H9 (cell line): ENCODE data around the gene BCL2L1. TPM values are rescaled to one million over a fixed set of nuclear protein-coding genes. Genes with fewer than 3 reads are reported as not detected.

ENCODE experiments used
- DNase-seq: peaks from one replicate; pipeline ENCODE4 v3.0.0-alpha.2; 2017
- H2AFZ ChIP-seq: one replicate; pipeline ENCODE4 v1.6.1; 2013; ENCODE audit warnings: mild to moderate bottlenecking, low read length, control low read depth, moderate library complexity
- H2AK5ac ChIP-seq: 2 replicates; pipeline ENCODE4 v1.6.1; 2013; ENCODE audit warnings: low read length, control low read depth, mixed read lengths; ENCODE audit not compliant: insufficient read length
- H2BK120ac ChIP-seq: one replicate; pipeline ENCODE4 v1.6.1; 2013; ENCODE audit warnings: low read depth, mild to moderate bottlenecking, low read length, control low read depth, inconsistent platforms; ENCODE audit not compliant: poor library complexity, severe bottlenecking
- H2BK12ac ChIP-seq: 2 replicates; pipeline ENCODE4 v1.6.1; 2013; ENCODE audit warnings: low read length, control low read depth, mixed read lengths, low read depth; ENCODE audit not compliant: insufficient read length
- H2BK15ac ChIP-seq: 2 replicates; pipeline ENCODE4 v1.6.1; 2013; ENCODE audit warnings: low read depth, low read length, control low read depth
- H2BK20ac ChIP-seq: one replicate; pipeline ENCODE4 v1.6.1; 2013; ENCODE audit warnings: low read depth, mild to moderate bottlenecking, low read length, control low read depth, inconsistent platforms; ENCODE audit not compliant: poor library complexity, severe bottlenecking
- H2BK5ac ChIP-seq: 2 replicates; pipeline ENCODE4 v1.6.1; 2013; ENCODE audit warnings: low read length, control low read depth, mixed read lengths; ENCODE audit not compliant: insufficient read length
- H3K14ac ChIP-seq: 2 replicates; pipeline ENCODE4 v1.6.1; 2013; ENCODE audit warnings: low read length, control low read depth; ENCODE audit not compliant: insufficient read depth
- H3K18ac ChIP-seq: 2 replicates; pipeline ENCODE4 v1.6.1; 2013; ENCODE audit warnings: low read depth, mild to moderate bottlenecking, mixed read lengths, low read length, control low read depth; ENCODE audit not compliant: insufficient read length
- H3K23ac ChIP-seq: 2 replicates; pipeline ENCODE4 v1.6.1; 2013; ENCODE audit warnings: low read length, control low read depth, mixed read lengths, low read depth; ENCODE audit not compliant: insufficient read length
- H3K23me2 ChIP-seq: 2 replicates; pipeline ENCODE4 v1.6.1; 2013; ENCODE audit warnings: low read depth, mild to moderate bottlenecking, mixed read lengths, low read length, control low read depth; ENCODE audit not compliant: insufficient read length, poor library complexity, severe bottlenecking
- H3K27ac ChIP-seq: 2 replicates; pipeline ENCODE4 v1.5.1; 2013; ENCODE audit warnings: low read length, control low read depth, mixed read lengths, low read depth; ENCODE audit not compliant: insufficient read length
- H3K27me3 ChIP-seq: 2 replicates; pipeline ENCODE4 v1.6.1; 2013; ENCODE audit warnings: low read length, control low read depth, inconsistent platforms; ENCODE audit not compliant: insufficient read depth
- H3K4ac ChIP-seq: 2 replicates; pipeline ENCODE4 v1.6.1; 2013; ENCODE audit warnings: low read depth, mild to moderate bottlenecking, control low read depth, inconsistent platforms, low read length, moderate library complexity
- H3K4me1 ChIP-seq: 2 replicates; pipeline ENCODE4 v1.6.1; 2013; ENCODE audit warnings: low read length, control low read depth, inconsistent platforms; ENCODE audit not compliant: insufficient read depth
- H3K4me2 ChIP-seq: 2 replicates; pipeline ENCODE4 v1.6.1; 2013; ENCODE audit warnings: low read length, control low read depth, mixed read lengths; ENCODE audit not compliant: insufficient read length, insufficient read depth
- H3K56ac ChIP-seq: 2 replicates; pipeline ENCODE4 v1.6.1; 2013; ENCODE audit warnings: low read depth, mild to moderate bottlenecking, mixed read lengths, low read length, control low read depth; ENCODE audit not compliant: insufficient read length
- H3K79me1 ChIP-seq: 2 replicates; pipeline ENCODE4 v1.6.1; 2013; ENCODE audit warnings: low read depth, mild to moderate bottlenecking, moderate library complexity, low read length, control low read depth, inconsistent platforms; ENCODE audit not compliant: insufficient read depth, poor library complexity, severe bottlenecking
- H3K79me2 ChIP-seq: 2 replicates; pipeline ENCODE4 v1.6.1; 2013; ENCODE audit warnings: low read length, control low read depth, inconsistent platforms; ENCODE audit not compliant: insufficient read depth
- H3K9ac ChIP-seq: 2 replicates; pipeline ENCODE4 v1.6.1; 2013; ENCODE audit warnings: low read length, control low read depth, mixed read lengths; ENCODE audit not compliant: insufficient read length; ENCODE audit errors: extremely low read depth
- H3K9me3 ChIP-seq: one replicate; pipeline ENCODE4 v1.6.1; 2013; ENCODE audit warnings: low read depth, low read length, inconsistent platforms; ENCODE audit not compliant: control insufficient read depth
- H3T11ph ChIP-seq: one replicate; pipeline ENCODE4 v1.6.1; 2013; ENCODE audit warnings: mild to moderate bottlenecking, low read length, control low read depth, inconsistent platforms
- H4K20me1 ChIP-seq: one replicate; pipeline ENCODE4 v1.6.1; 2013; ENCODE audit not compliant: control insufficient read depth, insufficient read length, insufficient read depth
- H4K5ac ChIP-seq: 2 replicates; pipeline ENCODE4 v1.6.1; 2013; ENCODE audit warnings: low read depth, mild to moderate bottlenecking, mixed read lengths, low read length, control low read depth; ENCODE audit not compliant: insufficient read length
- H4K8ac ChIP-seq: replicated peaks from 2 replicates; pipeline ENCODE4 v1.6.1; 2013; ENCODE audit warnings: low read length, control low read depth, mixed read lengths, low read depth; ENCODE audit not compliant: insufficient read length
- H4K91ac ChIP-seq: 2 replicates; pipeline ENCODE4 v1.6.1; 2013; ENCODE audit warnings: low read depth, mild to moderate bottlenecking, moderate library complexity, mixed read lengths, low read length, control low read depth; ENCODE audit not compliant: insufficient read length
- H3K27ac Mint-ChIP-seq, 3 experiments: 2 replicates in 2 of 3; 3 replicates in 1 of 3; pipeline ENCODE4 v1.8.0; 2020 to 2021; ENCODE audit warnings: mixed read lengths in 3 of 3, mild to moderate bottlenecking in 1 of 3, moderate library complexity in 1 of 3
- H3K27me3 Mint-ChIP-seq: 2 replicates; pipeline ENCODE4 v1.8.0; 2021; ENCODE audit warnings: low read depth, mild to moderate bottlenecking, moderate library complexity, mixed read lengths
- H3K36me3 Mint-ChIP-seq, 3 experiments: 2 replicates in 2 of 3; 3 replicates in 1 of 3; pipeline ENCODE4 v1.8.0; 2020 to 2021; ENCODE audit warnings: low read depth in 3 of 3, mixed read lengths in 3 of 3; ENCODE audit not compliant: insufficient read depth in 1 of 3
- H3K4me1 Mint-ChIP-seq, 2 experiments: 2 replicates each; pipeline ENCODE4 v1.8.0; 2020; ENCODE audit warnings: mixed read lengths in 2 of 2
- H3K4me3 Mint-ChIP-seq, 2 experiments: 2 replicates in 1 of 2; 3 replicates in 1 of 2; pipeline ENCODE4 v1.8.0; 2020 to 2021; ENCODE audit warnings: mild to moderate bottlenecking in 2 of 2, mixed read lengths in 2 of 2, moderate library complexity in 1 of 2
- H3K9me3 Mint-ChIP-seq, 2 experiments: 2 replicates in 1 of 2; 3 replicates in 1 of 2; pipeline ENCODE4 v1.8.0; 2020; ENCODE audit warnings: mild to moderate bottlenecking in 2 of 2, mixed read lengths in 2 of 2, moderate library complexity in 1 of 2
- WGBS: extraction: QIAGEN DNeasy Blood & Tissue Kit; methylation state at CpG from one replicate; pipeline ENCODE4 v1.1.7; 2013; ENCODE audit warnings: missing lambda C conversion rate, low lambda C conversion rate, mixed read lengths; ENCODE audit not compliant: insufficient read length; ENCODE audit errors: extremely low coverage; 5-methylcytosine and 5-hydroxymethylcytosine counted together
- total RNA-seq: library from RNA; stranded (reverse); gene quantifications from 2 replicates; pipeline ENCODE4 v1.2.1, GENCODE V29; 2021
- TF ChIP-seq, protein P1 (sequence below): fragments of 200-600 bp; sonication (generic); conservative IDR thresholded peaks from 3 replicates; pipeline ENCODE4 v1.8.0; 2021; ENCODE audit warnings: antibody characterized with exemption, mild to moderate bottlenecking

Gene BCL2L1
- total RNA-seq, 1 experiment from 2014 or later = 105 TPM

DNA sequence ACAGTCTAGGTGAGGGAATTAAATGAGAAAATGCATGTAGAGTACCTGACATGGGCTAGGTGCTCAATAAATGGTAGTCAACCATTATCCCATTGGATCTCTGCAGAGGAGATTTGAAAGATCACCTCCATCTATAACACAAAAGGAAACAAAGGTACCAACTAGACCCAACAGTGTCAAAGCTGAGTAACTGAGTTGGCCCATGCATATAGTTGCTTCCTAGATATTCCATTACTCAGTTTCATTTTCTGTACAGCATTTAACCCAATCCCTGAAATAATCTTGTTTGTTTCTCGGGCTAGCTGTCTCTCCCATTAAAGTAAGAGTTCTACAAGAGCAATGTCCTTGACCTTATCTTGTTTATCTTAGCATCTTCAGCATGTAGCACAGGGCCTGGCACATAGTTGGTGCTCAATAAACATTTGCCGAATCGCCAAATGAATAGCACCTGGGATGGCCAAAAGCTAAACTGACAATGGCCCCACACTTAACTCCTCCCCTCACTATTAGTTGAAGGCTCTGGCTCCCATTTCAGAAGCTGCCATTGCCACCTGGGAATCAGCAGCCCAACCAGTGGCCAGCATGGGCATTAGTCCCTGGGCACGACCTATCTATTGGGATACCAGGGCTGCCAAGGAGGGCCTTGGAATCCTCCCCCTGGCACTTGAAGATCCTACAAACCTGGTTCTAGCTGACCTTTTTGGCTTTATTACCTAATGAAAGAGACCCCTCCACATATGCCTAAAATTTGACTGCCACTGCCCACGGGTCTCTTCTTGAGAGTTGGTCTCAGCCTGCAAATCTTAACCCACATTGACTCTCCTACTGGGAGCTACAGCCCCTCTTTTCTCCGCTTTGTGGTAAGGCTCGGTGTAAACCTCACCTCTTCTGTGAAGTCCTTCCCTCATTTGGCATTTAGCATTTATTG is 22.6 kb downstream of the BCL2L1 start:
- Histone ChIP-seq H3K4me1 (0 out of 2 replicates have a peak, but pooled peaks cover 1% of the 10 kb centered on the region), H3K23ac (no peak overlapping the region), H3K79me1 (peaks cover 2% of the 10 kb centered on the region), H3K27ac (no peak overlapping the region), H3K4ac (no peak overlapping the region), H3K23me2 (no peaks in the 10 kb centered on the region), H2BK20ac (no peak overlapping the region), H3K56ac (no peak overlapping the region), H4K8ac (no peak overlapping the region), H3K9ac (no peak overlapping the region), H4K5ac (no peak overlapping the region), H2AK5ac (no peak overlapping the region), H3K18ac (no peak overlapping the region), H2BK12ac (no peak overlapping the region), H4K91ac (no peak overlapping the region), H3K14ac (no peak overlapping the region), H3T11ph (no peak overlapping the region), H2BK120ac (no peak overlapping the region), H3K79me2 (no peaks in the 10 kb centered on the region), H3K9me3 (no peaks in the 10 kb centered on the region), H3K4me2 (no peak overlapping the region), H2BK5ac (no peak overlapping the region), H3K27me3 (no peaks in the 10 kb centered on the region), H2BK15ac (no peak overlapping the region), H2AFZ (no peak overlapping the region), H4K20me1 (no peaks in the 10 kb centered on the region)
- no CpG with 5 or more reads among the region's 7 CpGs for WGBS
- no peaks in the 10 kb centered on the region for H3K27me3 Mint-ChIP-seq
- no peak overlapping the region for H3K27ac Mint-ChIP-seq
- H3K4me3 Mint-ChIP-seq = no peak overlapping the region
- peaks cover 36 to 43% of the 10 kb centered on the region in 2 experiments for H3K4me1 Mint-ChIP-seq
- H3K36me3 Mint-ChIP-seq = peaks cover 4 to 47% (median 22%) of the 10 kb centered on the region in 3 experiments; a peak in 6 of 7 replicates
- no peaks in the 10 kb centered on the region for H3K9me3 Mint-ChIP-seq
- TF ChIP-seq, protein P1, sequence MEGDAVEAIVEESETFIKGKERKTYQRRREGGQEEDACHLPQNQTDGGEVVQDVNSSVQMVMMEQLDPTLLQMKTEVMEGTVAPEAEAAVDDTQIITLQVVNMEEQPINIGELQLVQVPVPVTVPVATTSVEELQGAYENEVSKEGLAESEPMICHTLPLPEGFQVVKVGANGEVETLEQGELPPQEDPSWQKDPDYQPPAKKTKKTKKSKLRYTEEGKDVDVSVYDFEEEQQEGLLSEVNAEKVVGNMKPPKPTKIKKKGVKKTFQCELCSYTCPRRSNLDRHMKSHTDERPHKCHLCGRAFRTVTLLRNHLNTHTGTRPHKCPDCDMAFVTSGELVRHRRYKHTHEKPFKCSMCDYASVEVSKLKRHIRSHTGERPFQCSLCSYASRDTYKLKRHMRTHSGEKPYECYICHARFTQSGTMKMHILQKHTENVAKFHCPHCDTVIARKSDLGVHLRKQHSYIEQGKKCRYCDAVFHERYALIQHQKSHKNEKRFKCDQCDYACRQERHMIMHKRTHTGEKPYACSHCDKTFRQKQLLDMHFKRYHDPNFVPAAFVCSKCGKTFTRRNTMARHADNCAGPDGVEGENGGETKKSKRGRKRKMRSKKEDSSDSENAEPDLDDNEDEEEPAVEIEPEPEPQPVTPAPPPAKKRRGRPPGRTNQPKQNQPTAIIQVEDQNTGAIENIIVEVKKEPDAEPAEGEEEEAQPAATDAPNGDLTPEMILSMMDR = no peak
- DNase-seq = no peak
